BE2C (cell line): ENCODE data around the gene ABHD2.

Experiments
- DNase-seq: peaks from one replicate; pipeline ENCODE4 v3.0.0-alpha.2; 2020
- H3K27me3 ChIP-seq: fragments of 250-450 bp; sonication (Bioruptor Pico); 2 replicates; pipeline ENCODE4 v1.5.1; 2020; ENCODE audit warnings: mild to moderate bottlenecking
- H3K36me3 ChIP-seq: fragments of 250-450 bp; sonication (Bioruptor Pico); 2 replicates; pipeline ENCODE4 v1.5.1; 2020; ENCODE audit warnings: mild to moderate bottlenecking
- H3K4me1 ChIP-seq: fragments of 250-450 bp; sonication (Bioruptor Pico); 2 replicates; pipeline ENCODE4 v1.5.1; 2020
- H3K4me3 ChIP-seq: 2 replicates; pipeline ENCODE4 v1.5.1; 2011; ENCODE audit warnings: low read depth, low read length
- H3K9me3 ChIP-seq: fragments of 250-450 bp; sonication (Bioruptor Pico); 2 replicates; pipeline ENCODE4 v1.5.1; 2020
- CTCF ChIP-seq: IDR thresholded peaks from 2 replicates; pipeline ENCODE4 v1.5.1; 2012; ENCODE audit warnings: mild to moderate bottlenecking, low read depth, low read length

Gene ABHD2

GRCh38 chr15:89143503-89144162, 55.4 kb downstream of the ABHD2 start:
- no peak for DNase-seq
- H3K4me3 ChIP-seq, result no peak overlapping the region

GRCh38 chr15:89144491-89144890, 56.2 kb downstream of the ABHD2 start:
- H3K4me3 ChIP-seq, result no peak overlapping the region
- TF ChIP-seq CTCF, result no peak
- H3K4me1 ChIP-seq, result peaks cover 7% of the 10 kb centered on the region
- no peak for DNase-seq
- no peaks in the 10 kb centered on the region; the same call in 1 of the 2 replicates for H3K9me3 ChIP-seq
- H3K36me3 ChIP-seq, result peaks cover 8% of the 10 kb centered on the region
- no peaks in the 10 kb centered on the region for H3K27me3 ChIP-seq

More at GRCh38 chr15:89143503-89144162, 55.4 kb downstream of the ABHD2 start:
- no peak for TF ChIP-seq CTCF
- Histone ChIP-seq H3K36me3 (peaks cover 8% of the 10 kb centered on the region), H3K9me3 (no peaks in the 10 kb centered on the region; the same call in 1 of the 2 replicates), H3K27me3 (no peaks in the 10 kb centered on the region), H3K4me1 (peaks cover 11% of the 10 kb centered on the region)

GRCh38 chr15:89146366-89146765, 58.1 kb downstream of the ABHD2 start:
- H3K4me3 ChIP-seq, result no peak overlapping the region
- H3K4me1 ChIP-seq, result peaks cover 4% of the 10 kb centered on the region
- peaks cover 12% of the 10 kb centered on the region for H3K36me3 ChIP-seq
- no peak for DNase-seq
- TF ChIP-seq CTCF, result no peak
- H3K9me3 ChIP-seq, result no peaks in the 10 kb centered on the region; the same call in 1 of the 2 replicates
- no peaks in the 10 kb centered on the region for H3K27me3 ChIP-seq

- peaks cover 27% of the 10 kb centered on the region for H3K36me3 ChIP-seq
- H3K27me3 ChIP-seq, result no peaks in the 10 kb centered on the region
- TF ChIP-seq CTCF, result no peak
- no peak overlapping the region for H3K4me3 ChIP-seq
- H3K9me3 ChIP-seq, result no peaks in the 10 kb centered on the region; the same call in 1 of the 2 replicates
- DNase-seq, result no peak
- H3K4me1 ChIP-seq, result no peaks in the 10 kb centered on the region
Observed at GRCh38 chr15:89148126-89148525, 59.9 kb downstream of the ABHD2 start.

GRCh38 chr15:89149501-89150101, 61.3 kb downstream of the ABHD2 start:
- peaks cover 30% of the 10 kb centered on the region for H3K36me3 ChIP-seq
- H3K4me3 ChIP-seq, result no peak overlapping the region
- no peaks in the 10 kb centered on the region for H3K27me3 ChIP-seq
- no peaks in the 10 kb centered on the region for H3K9me3 ChIP-seq
- no peak for TF ChIP-seq CTCF
- no peak for DNase-seq
- no peaks in the 10 kb centered on the region for H3K4me1 ChIP-seq

GRCh38 chr15:89150287-89150686, 62.0 kb downstream of the ABHD2 start:
- Histone ChIP-seq H3K4me1 (no peaks in the 10 kb centered on the region), H3K36me3 (peaks cover 33% of the 10 kb centered on the region), H3K4me3 (no peak overlapping the region), H3K9me3 (no peaks in the 10 kb centered on the region), H3K27me3 (no peaks in the 10 kb centered on the region)
- no peak for DNase-seq
- TF ChIP-seq CTCF, result no peak
